ENCODE measurements around the gene RANBP3.

DNA sequence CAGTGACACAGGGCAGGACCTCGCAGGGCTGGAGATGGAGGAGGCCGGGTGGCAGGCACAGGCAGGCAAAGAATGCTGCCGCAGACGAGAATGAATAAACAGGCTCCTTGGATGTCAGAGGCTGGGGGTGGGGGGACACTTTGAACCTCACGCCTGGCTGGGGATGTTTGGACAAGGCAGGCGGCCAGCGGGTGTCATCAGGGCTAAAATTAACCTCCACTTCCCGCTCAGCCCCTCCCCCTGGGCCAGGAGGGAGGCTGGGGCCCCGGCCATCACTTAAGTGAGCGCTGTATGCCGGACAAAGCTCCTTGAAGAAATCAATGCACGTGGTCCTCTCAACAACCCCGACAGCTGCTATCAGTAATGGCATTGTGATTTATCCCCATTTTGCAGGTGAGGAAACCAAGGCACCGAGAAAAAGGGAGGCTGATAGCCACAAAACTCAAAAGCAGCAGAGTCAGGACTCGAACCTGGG, 97.3 kb downstream of the RANBP3 start:
- TF ChIP-seq MXI1 (IDR thresholded peaks at IDR 0.05; ENCODE audit: low read depth, low read length) (no peak), YY1 (IDR thresholded peaks at IDR 0.05; ENCODE audit: low read depth) (no peak), JUND (IDR thresholded peaks at IDR 0.05) (no peak)
- TF ChIP-seq, protein P1, sequence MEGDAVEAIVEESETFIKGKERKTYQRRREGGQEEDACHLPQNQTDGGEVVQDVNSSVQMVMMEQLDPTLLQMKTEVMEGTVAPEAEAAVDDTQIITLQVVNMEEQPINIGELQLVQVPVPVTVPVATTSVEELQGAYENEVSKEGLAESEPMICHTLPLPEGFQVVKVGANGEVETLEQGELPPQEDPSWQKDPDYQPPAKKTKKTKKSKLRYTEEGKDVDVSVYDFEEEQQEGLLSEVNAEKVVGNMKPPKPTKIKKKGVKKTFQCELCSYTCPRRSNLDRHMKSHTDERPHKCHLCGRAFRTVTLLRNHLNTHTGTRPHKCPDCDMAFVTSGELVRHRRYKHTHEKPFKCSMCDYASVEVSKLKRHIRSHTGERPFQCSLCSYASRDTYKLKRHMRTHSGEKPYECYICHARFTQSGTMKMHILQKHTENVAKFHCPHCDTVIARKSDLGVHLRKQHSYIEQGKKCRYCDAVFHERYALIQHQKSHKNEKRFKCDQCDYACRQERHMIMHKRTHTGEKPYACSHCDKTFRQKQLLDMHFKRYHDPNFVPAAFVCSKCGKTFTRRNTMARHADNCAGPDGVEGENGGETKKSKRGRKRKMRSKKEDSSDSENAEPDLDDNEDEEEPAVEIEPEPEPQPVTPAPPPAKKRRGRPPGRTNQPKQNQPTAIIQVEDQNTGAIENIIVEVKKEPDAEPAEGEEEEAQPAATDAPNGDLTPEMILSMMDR (IDR thresholded peaks at IDR 0.05): no peak
